ENCODE data around the gene ZBTB7C. TPM values are rescaled to one million over a fixed set of nuclear protein-coding genes. Genes with fewer than 3 reads are reported as not detected.

Gene ZBTB7C
- polyA plus RNA-seq, 2 of the 4 experiments (the other 2 are of a cell fraction) = 0.10 to 0.12 TPM

- no peak for TF ChIP-seq KDM5A (IDR thresholded peaks at IDR 0.05)
- TF ChIP-seq GATA3 (IDR thresholded peaks at IDR 0.05; ENCODE audit: borderline replicate concordance) = peak; percentile 93
- TF ChIP-seq FOSB (CRISPR knock-in tag; IDR thresholded peaks at IDR 0.05) = 0 out of 2 replicates have a peak, but pooled peaks have one; percentile 29
- no peak for TF ChIP-seq POLR2A (IDR thresholded peaks at IDR 0.05; ENCODE audit: low read length)
- TF ChIP-seq, protein P1, sequence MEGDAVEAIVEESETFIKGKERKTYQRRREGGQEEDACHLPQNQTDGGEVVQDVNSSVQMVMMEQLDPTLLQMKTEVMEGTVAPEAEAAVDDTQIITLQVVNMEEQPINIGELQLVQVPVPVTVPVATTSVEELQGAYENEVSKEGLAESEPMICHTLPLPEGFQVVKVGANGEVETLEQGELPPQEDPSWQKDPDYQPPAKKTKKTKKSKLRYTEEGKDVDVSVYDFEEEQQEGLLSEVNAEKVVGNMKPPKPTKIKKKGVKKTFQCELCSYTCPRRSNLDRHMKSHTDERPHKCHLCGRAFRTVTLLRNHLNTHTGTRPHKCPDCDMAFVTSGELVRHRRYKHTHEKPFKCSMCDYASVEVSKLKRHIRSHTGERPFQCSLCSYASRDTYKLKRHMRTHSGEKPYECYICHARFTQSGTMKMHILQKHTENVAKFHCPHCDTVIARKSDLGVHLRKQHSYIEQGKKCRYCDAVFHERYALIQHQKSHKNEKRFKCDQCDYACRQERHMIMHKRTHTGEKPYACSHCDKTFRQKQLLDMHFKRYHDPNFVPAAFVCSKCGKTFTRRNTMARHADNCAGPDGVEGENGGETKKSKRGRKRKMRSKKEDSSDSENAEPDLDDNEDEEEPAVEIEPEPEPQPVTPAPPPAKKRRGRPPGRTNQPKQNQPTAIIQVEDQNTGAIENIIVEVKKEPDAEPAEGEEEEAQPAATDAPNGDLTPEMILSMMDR (IDR thresholded peaks at IDR 0.05) = no peak
- TF ChIP-seq ZFP36 (IDR thresholded peaks at IDR 0.05; ENCODE audit: borderline replicate concordance, partially characterized antibody) = peak; percentile 4
- peak; percentile 38; the same call in 1 of the 2 replicates for TF ChIP-seq EHF (CRISPR knock-in tag; IDR thresholded peaks at IDR 0.05)
- TF ChIP-seq MAZ (IDR thresholded peaks at IDR 0.05; ENCODE audit: borderline replicate concordance, low read depth, low read length) = no peak
- peak; percentile 70 for TF ChIP-seq JUNB (IDR thresholded peaks at IDR 0.05)
- TF ChIP-seq ELK1 (IDR thresholded peaks at IDR 0.05; ENCODE audit: low read depth, low read length) = no peak
- TF ChIP-seq, protein P2, sequence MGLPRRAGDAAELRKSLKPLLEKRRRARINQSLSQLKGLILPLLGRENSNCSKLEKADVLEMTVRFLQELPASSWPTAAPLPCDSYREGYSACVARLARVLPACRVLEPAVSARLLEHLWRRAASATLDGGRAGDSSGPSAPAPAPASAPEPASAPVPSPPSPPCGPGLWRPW (IDR thresholded peaks at IDR 0.05) = no peak
- peak; percentile 61 for TF ChIP-seq MAFK (IDR thresholded peaks at IDR 0.05; ENCODE audit: partially characterized antibody)
- TF ChIP-seq RNF2 (IDR thresholded peaks at IDR 0.05; ENCODE audit: borderline replicate concordance, low read depth) = no peak
- TF ChIP-seq USF2 (IDR thresholded peaks at IDR 0.05) = no peak
- TF ChIP-seq CBX8 (IDR thresholded peaks at IDR 0.05) = no peak
- TF ChIP-seq CEBPB (IDR thresholded peaks at IDR 0.05) = no peak; a peak in 1 of 4 replicates
- TF ChIP-seq CHD2 (IDR thresholded peaks at IDR 0.05; ENCODE audit: low read length, partially characterized antibody) = no peak
- no peak for TF ChIP-seq NFE2L2 (conservative IDR thresholded peaks at IDR 0.05; ENCODE audit: low read length)
- no peak for TF ChIP-seq ZC3H11A (IDR thresholded peaks at IDR 0.05)
- TF ChIP-seq HOXB13 (CRISPR knock-in tag; IDR thresholded peaks at IDR 0.05; ENCODE audit: low read depth) = peak; percentile 27; the same call in 1 of the 2 replicates
- no peak; the same call in 1 of the 2 replicates for TF ChIP-seq ZNF302 (CRISPR knock-in tag; IDR thresholded peaks at IDR 0.05)
- TF ChIP-seq ATOH8 (CRISPR knock-in tag; IDR thresholded peaks at IDR 0.05; ENCODE audit: low read depth) = 0 out of 2 replicates have a peak, but pooled peaks have one; percentile 18
- TF ChIP-seq POLR2AphosphoS2 (conservative IDR thresholded peaks at IDR 0.05; ENCODE audit: low read length) = no peak
- peak; percentile 82 for TF ChIP-seq MYC (IDR thresholded peaks at IDR 0.05; ENCODE audit: borderline replicate concordance, low read length)
- 0 out of 2 replicates have a peak, but pooled peaks have one; percentile 68 for TF ChIP-seq RARB (CRISPR knock-in tag; IDR thresholded peaks at IDR 0.05)
- TF ChIP-seq MAX (IDR thresholded peaks at IDR 0.05) = peak; percentile 97
- TF ChIP-seq RAD21 (conservative IDR thresholded peaks at IDR 0.05 in 1 of 2, IDR thresholded peaks at IDR 0.05 in 1 of 2) = peak in 1 of 2 experiments; percentile 30; a peak in 1 of 5 replicates
- no peak for TF ChIP-seq CHD4 (IDR thresholded peaks at IDR 0.05; ENCODE audit: borderline replicate concordance)
- TF ChIP-seq, protein P3, sequence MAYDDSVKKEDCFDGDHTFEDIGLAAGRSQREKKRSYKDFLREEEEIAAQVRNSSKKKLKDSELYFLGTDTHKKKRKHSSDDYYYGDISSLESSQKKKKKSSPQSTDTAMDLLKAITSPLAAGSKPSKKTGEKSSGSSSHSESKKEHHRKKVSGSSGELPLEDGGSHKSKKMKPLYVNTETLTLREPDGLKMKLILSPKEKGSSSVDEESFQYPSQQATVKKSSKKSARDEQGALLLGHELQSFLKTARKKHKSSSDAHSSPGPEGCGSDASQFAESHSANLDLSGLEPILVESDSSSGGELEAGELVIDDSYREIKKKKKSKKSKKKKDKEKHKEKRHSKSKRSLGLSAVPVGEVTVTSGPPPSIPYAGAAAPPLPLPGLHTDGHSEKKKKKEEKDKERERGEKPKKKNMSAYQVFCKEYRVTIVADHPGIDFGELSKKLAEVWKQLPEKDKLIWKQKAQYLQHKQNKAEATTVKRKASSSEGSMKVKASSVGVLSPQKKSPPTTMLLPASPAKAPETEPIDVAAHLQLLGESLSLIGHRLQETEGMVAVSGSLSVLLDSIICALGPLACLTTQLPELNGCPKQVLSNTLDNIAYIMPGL (CRISPR knock-in tag; IDR thresholded peaks at IDR 0.05; ENCODE audit: borderline replicate concordance) = no peak
- TF ChIP-seq TP53 (CRISPR knock-in tag; IDR thresholded peaks at IDR 0.05) = peak; percentile 73; the same call in 1 of the 2 replicates
- no peak for TF ChIP-seq BCL3 (IDR thresholded peaks at IDR 0.05)
- peak; percentile 93 to 97; a peak in 4 of 5 replicates for TF ChIP-seq EP300 (IDR thresholded peaks at IDR 0.05)
- no peak for TF ChIP-seq RFX5 (IDR thresholded peaks at IDR 0.05)
- TF ChIP-seq CBX2 (IDR thresholded peaks at IDR 0.05; ENCODE audit: borderline replicate concordance, low read depth) = no peak
Measured at GRCh38 chr18:48003426-48004349, 405.5 kb downstream of the ZBTB7C start (continued).

Measured in A549 (cell line).